GM12878 (cell line): Measurements from ENCODE around the gene SEPSECS. TPM values are rescaled to one million over a fixed set of nuclear protein-coding genes. Genes with fewer than 3 reads are reported as not detected.

ENCODE experiments used
- ATF7 ChIP-seq: fragments of 450-650 bp; IDR thresholded peaks from 2 replicates; pipeline ENCODE4 v1.6.1; 2016; ENCODE audit warnings: low read depth, mild to moderate bottlenecking
- CHD4 ChIP-seq: fragments of 200-600 bp; sonication (generic); IDR thresholded peaks from 2 replicates; pipeline ENCODE4 v1.6.1; 2016; ENCODE audit warnings: mild to moderate bottlenecking
- DPF2 ChIP-seq: fragments of 450-650 bp; IDR thresholded peaks from 2 replicates; pipeline ENCODE4 v1.6.1; 2017; ENCODE audit warnings: mild to moderate bottlenecking
- EGR1 ChIP-seq, 2 experiments: IDR thresholded peaks; 1 replicate in 1 of 2; 2 replicates in 1 of 2; pipeline ENCODE4 v1.6.1; 2011 to 2012; ENCODE audit warnings: low read depth in 2 of 2, low read length in 2 of 2, borderline replicate concordance in 1 of 2, mild to moderate bottlenecking in 1 of 2, moderate library complexity in 1 of 2
- FOS ChIP-seq: IDR thresholded peaks from 3 replicates; pipeline ENCODE4 v1.6.1; 2011; ENCODE audit warnings: borderline replicate concordance; ENCODE audit not compliant: insufficient read length; ENCODE audit errors: extremely low read depth
- GABPA ChIP-seq: IDR thresholded peaks from 2 replicates; pipeline ENCODE4 v1.6.1; 2014; ENCODE audit warnings: antibody characterized with exemption, low read depth, mild to moderate bottlenecking, inconsistent platforms
- HDGF ChIP-seq: fragments of 450-650 bp; IDR thresholded peaks from 2 replicates; pipeline ENCODE4 v1.6.1; 2016; ENCODE audit warnings: antibody characterized with exemption
- JUNB ChIP-seq: IDR thresholded peaks from 2 replicates; pipeline ENCODE4 v1.6.1; 2016; ENCODE audit warnings: antibody characterized with exemption, mild to moderate bottlenecking
- MXI1 ChIP-seq: fragments of 150-350 bp; IDR thresholded peaks from 2 replicates; pipeline ENCODE4 v1.6.1; 2011; ENCODE audit warnings: low read depth, mild to moderate bottlenecking, inconsistent platforms, low read length, improper control_type of control experiment
- MYC ChIP-seq: IDR thresholded peaks from 2 replicates; pipeline ENCODE4 v1.6.1; 2011; ENCODE audit warnings: mild to moderate bottlenecking, low read length, moderate library complexity, inconsistent platforms; ENCODE audit not compliant: insufficient read depth, insufficient replicate concordance, insufficient read length, severe bottlenecking
- NFYB ChIP-seq: IDR thresholded peaks from 2 replicates; pipeline ENCODE4 v1.6.1; 2011; ENCODE audit warnings: low read depth, mild to moderate bottlenecking, low read length, improper control_type of control experiment, moderate library complexity; ENCODE audit not compliant: insufficient read depth
- RAD51 ChIP-seq: fragments of 450-650 bp; IDR thresholded peaks from 2 replicates; pipeline ENCODE4 v1.6.1; 2016; ENCODE audit warnings: moderate library complexity, mild to moderate bottlenecking, inconsistent platforms
- RB1 ChIP-seq: fragments of 450-650 bp; formaldehyde crosslinking; IDR thresholded peaks from 2 replicates; pipeline ENCODE4 v1.6.1; 2017; ENCODE audit warnings: mild to moderate bottlenecking, borderline replicate concordance
- RCOR1 ChIP-seq: conservative IDR thresholded peaks from 2 replicates; pipeline ENCODE4 v1.6.1; 2012; ENCODE audit warnings: low read depth, low read length, improper control_type of control experiment
- SIN3A ChIP-seq: IDR thresholded peaks from 2 replicates; pipeline ENCODE4 v1.6.1; 2012; ENCODE audit warnings: low read depth, low read length, improper control_type of control experiment
- SMARCA5 ChIP-seq: fragments of 450-650 bp; IDR thresholded peaks from 2 replicates; pipeline ENCODE4 v1.6.1; 2017; ENCODE audit warnings: mild to moderate bottlenecking
- SREBF1 ChIP-seq: IDR thresholded peaks from 2 replicates; pipeline ENCODE4 v1.6.1; 2012; ENCODE audit warnings: mild to moderate bottlenecking, low read length
- TAF1 ChIP-seq: IDR thresholded peaks from 2 replicates; pipeline ENCODE4 v1.6.1; 2011; ENCODE audit warnings: mild to moderate bottlenecking, low read depth, low read length, borderline replicate concordance
- TARDBP ChIP-seq: IDR thresholded peaks from 2 replicates; pipeline ENCODE4 v1.6.1; 2016; ENCODE audit warnings: borderline replicate concordance
- TCF7 ChIP-seq: IDR thresholded peaks from 2 replicates; pipeline ENCODE4 v1.6.1; 2014; ENCODE audit warnings: antibody characterized with exemption, borderline replicate concordance
- WRNIP1 ChIP-seq: IDR thresholded peaks from 2 replicates; pipeline ENCODE4 v1.6.1; 2011; ENCODE audit warnings: low read depth, low read length, improper control_type of control experiment, borderline replicate concordance
- YBX1 ChIP-seq: fragments of 450-650 bp; IDR thresholded peaks from 2 replicates; pipeline ENCODE4 v1.6.1; 2016; ENCODE audit warnings: antibody characterized with exemption
- ZNF24 ChIP-seq: fragments of 450-650 bp; IDR thresholded peaks from 2 replicates; pipeline ENCODE4 v1.6.1; 2017; ENCODE audit warnings: antibody characterized with exemption, mild to moderate bottlenecking
- ZNF622 ChIP-seq: fragments of 450-650 bp; IDR thresholded peaks from 2 replicates; pipeline ENCODE4 v1.6.1; 2017; ENCODE audit warnings: mild to moderate bottlenecking, inconsistent platforms
- polyA plus RNA-seq, 11 experiments: library from polyadenylated mRNA; depleted of rRNA in 4 of 11; unstranded in 6 of 11; stranded (reverse) in 5 of 11; fragments of >200 nt; fragmentation: Nextera tagmentation in 4 of 11; fragmentation: Illumina TruSeq in 1 of 11; extraction: Ambion mirVana in 4 of 11; extraction: Trizol in 1 of 11; gene quantifications; 1 replicate in 1 of 11; 2 replicates in 10 of 11; pipeline versions ENCODE4 v1.2.1 to v1.2.3, GENCODE V29; 2011 to 2016; ENCODE audit warnings: inconsistent platforms in 2 of 11, missing spikeins in 2 of 11, low read depth in 1 of 11
- total RNA-seq, 4 experiments: library from RNA; depleted of rRNA in 3 of 4; stranded (reverse); fragments of >200 nt in 3 of 4; fragmentation: Illumina TruSeq in 1 of 4; extraction: Trizol in 1 of 4; gene quantifications; 2 replicates each; pipeline versions ENCODE4 v1.2.1 to v1.2.3, GENCODE V29; 2013 to 2021
- TF ChIP-seq, protein P1 (sequence below): IDR thresholded peaks from 2 replicates; pipeline ENCODE4 v1.6.1; 2011; ENCODE audit warnings: borderline replicate concordance, low read depth, mild to moderate bottlenecking, moderate library complexity, mixed read lengths, low read length; ENCODE audit not compliant: insufficient read depth; ENCODE audit errors: extremely low read length
- TF ChIP-seq, protein P2 (sequence below): IDR thresholded peaks from 2 replicates; pipeline ENCODE4 v1.6.1; 2011; ENCODE audit warnings: low read depth, mild to moderate bottlenecking, low read length, moderate library complexity, borderline replicate concordance; ENCODE audit errors: extremely low read depth
- TF ChIP-seq, protein P3 (sequence below): fragments of 450-650 bp; IDR thresholded peaks from 2 replicates; pipeline ENCODE4 v1.6.1; 2017; ENCODE audit warnings: mild to moderate bottlenecking, low read depth, inconsistent platforms; ENCODE audit not compliant: poor library complexity, severe bottlenecking
- TF ChIP-seq, protein P4 (sequence below): IDR thresholded peaks from 2 replicates; pipeline ENCODE4 v1.6.1; 2012; ENCODE audit warnings: low read length, inconsistent platforms

The SEPSECS gene
- total and polyA plus RNA-seq, 10 of the 15 experiments (the other 5 are each of a cell fraction or from before 2014, with no cell fraction given): 2.8 to 15.8 (median 7.2) TPM

DNA sequence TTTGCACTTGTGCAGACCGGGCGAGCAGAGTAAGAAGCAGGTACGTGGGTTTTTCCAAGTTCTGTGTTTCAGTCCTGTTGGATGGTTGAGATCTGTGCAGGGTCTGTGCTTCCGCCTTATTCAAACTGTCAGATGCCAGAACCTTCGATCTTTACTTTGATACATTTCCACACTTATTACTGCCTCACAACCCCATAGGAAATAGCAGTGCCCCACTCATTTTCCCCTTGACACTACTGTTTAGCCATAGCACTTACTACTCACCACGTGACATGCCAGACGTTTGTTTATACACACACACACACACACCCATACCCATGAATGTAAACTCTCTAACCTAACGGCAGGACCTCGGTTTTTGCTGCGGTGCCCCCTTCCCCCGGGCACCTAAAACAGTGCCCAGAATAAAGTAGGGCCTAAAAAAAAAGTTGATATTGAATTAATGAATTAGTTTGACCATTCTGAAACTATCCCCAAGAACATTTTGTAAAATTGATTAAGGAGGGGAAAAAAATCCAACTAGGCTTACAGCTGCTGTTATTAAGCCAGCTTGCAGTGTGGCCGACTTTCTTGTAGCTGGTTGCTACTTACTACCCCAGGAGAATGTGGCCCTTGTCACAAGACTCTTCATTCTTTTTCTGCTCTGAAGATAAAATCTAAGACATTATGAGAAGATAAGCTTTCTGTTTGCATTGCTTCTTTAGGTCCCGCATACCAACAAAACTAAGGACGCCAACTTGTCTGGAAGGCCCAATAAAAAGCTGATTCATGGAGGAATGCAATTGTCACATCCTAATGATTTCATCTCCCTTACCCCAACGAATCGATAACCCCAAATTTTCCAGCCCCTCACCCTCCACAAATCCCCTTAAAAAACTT, 704 bp upstream of the SEPSECS start (continued):
- TF ChIP-seq GABPA (no peak), RCOR1 (no peak), YBX1 (no peak), SREBF1 (no peak), ATF7 (no peak; the same call in 1 of the 2 replicates), CHD4 (no peak), MXI1 (peak; percentile 66), TCF7 (no peak), RB1 (no peak), JUNB (no peak), MYC (no peak), WRNIP1 (no peak), HDGF (no peak), FOS (no peak), SIN3A (peak; percentile 73), NFYB (no peak), EGR1 (IDR thresholded peaks at IDR 0.05; ENCODE audit: borderline replicate concordance in 1 of 2, low read depth in 2 of 2, low read length in 2 of 2) (no peak), RAD51 (peak; percentile 87), TARDBP (no peak), ZNF622 (no peak), TAF1 (no peak), SMARCA5 (0 out of 2 replicates have a peak, but pooled peaks have one; percentile 24), ZNF24 (no peak), DPF2 (no peak)
- TF ChIP-seq, protein P1, sequence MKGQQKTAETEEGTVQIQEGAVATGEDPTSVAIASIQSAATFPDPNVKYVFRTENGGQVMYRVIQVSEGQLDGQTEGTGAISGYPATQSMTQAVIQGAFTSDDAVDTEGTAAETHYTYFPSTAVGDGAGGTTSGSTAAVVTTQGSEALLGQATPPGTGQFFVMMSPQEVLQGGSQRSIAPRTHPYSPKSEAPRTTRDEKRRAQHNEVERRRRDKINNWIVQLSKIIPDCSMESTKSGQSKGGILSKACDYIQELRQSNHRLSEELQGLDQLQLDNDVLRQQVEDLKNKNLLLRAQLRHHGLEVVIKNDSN: peak; percentile 28
- TF ChIP-seq, protein P2, sequence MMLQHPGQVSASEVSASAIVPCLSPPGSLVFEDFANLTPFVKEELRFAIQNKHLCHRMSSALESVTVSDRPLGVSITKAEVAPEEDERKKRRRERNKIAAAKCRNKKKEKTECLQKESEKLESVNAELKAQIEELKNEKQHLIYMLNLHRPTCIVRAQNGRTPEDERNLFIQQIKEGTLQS: peak; percentile 23; the same call in 1 of the 2 replicates
- TF ChIP-seq, protein P3, sequence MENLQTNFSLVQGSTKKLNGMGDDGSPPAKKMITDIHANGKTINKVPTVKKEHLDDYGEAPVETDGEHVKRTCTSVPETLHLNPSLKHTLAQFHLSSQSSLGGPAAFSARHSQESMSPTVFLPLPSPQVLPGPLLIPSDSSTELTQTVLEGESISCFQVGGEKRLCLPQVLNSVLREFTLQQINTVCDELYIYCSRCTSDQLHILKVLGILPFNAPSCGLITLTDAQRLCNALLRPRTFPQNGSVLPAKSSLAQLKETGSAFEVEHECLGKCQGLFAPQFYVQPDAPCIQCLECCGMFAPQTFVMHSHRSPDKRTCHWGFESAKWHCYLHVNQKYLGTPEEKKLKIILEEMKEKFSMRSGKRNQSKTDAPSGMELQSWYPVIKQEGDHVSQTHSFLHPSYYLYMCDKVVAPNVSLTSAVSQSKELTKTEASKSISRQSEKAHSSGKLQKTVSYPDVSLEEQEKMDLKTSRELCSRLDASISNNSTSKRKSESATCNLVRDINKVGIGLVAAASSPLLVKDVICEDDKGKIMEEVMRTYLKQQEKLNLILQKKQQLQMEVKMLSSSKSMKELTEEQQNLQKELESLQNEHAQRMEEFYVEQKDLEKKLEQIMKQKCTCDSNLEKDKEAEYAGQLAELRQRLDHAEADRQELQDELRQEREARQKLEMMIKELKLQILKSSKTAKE: no peak
- TF ChIP-seq, protein P4, sequence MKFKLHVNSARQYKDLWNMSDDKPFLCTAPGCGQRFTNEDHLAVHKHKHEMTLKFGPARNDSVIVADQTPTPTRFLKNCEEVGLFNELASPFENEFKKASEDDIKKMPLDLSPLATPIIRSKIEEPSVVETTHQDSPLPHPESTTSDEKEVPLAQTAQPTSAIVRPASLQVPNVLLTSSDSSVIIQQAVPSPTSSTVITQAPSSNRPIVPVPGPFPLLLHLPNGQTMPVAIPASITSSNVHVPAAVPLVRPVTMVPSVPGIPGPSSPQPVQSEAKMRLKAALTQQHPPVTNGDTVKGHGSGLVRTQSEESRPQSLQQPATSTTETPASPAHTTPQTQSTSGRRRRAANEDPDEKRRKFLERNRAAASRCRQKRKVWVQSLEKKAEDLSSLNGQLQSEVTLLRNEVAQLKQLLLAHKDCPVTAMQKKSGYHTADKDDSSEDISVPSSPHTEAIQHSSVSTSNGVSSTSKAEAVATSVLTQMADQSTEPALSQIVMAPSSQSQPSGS: no peak
